Measurements from ENCODE around the gene TTLL11.

GRCh38 chr9:121998513-121999049, 94.5 kb downstream of the TTLL11 start:
- TF ChIP-seq CTCF (optimal IDR thresholded peaks at IDR 0.05 in 1 of 3, IDR thresholded peaks at IDR 0.05 in 1 of 3, conservative IDR thresholded peaks at IDR 0.05 in 1 of 3; ENCODE audit: extremely low read depth in 1 of 3, insufficient read depth in 2 of 3, low read length in 3 of 3) (no peak), EZH2 (IDR thresholded peaks at IDR 0.05; ENCODE audit: low read length) (no peak)

Data from keratinocyte (primary cell).